Measurements from ENCODE around the gene SLC22A17. TPM values are rescaled to one million over a fixed set of nuclear protein-coding genes. Genes with fewer than 3 reads are reported as not detected.

The SLC22A17 gene
- total and polyA plus RNA-seq, 10 of the 15 experiments (the other 5 are each of a cell fraction or from before 2014, with no cell fraction given): not detected

DNA sequence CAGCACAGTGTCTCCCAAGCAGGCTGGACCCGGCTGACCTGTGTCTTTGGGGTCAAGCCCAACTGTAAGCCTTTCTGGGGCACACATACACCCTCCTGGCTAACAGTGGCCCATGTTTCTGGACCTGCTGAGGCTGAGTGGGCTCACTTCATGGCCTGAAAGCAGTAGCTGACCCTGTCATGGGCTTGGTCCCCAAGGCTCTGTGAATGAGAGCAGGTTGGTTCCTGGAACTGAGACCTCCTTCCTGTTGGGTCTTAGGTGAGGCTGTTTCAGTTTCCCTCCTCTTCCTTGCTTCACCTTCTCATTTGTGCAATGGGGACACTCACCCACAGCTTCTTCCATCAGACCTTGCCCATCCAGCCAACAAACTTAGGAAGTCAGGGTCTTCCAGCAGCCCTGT lies 19.2 kb upstream of the SLC22A17 start:
- no TSS peak for BruUV-seq (replicated peaks)
- H3K79me2 ChIP-seq (ENCODE audit: control insufficient read depth, insufficient read depth, low read length): no peaks in the 10 kb centered on the region
- H2AFZ ChIP-seq (ENCODE audit: control insufficient read depth, low read depth, low read length): no peak overlapping the region
- SMC1A ChIA-PET (ENCODE audit: uncharacterized antibody, unreplicated experiment): no interaction called here
- H3K27me3 ChIP-seq (replicated peaks in 1 of 2; ENCODE audit: control insufficient read depth in 2 of 2, insufficient read depth in 2 of 2, low read length in 1 of 2): peaks cover 0 to 2% of the 10 kb centered on the region in 2 experiments; a peak in 1 of 4 replicates
- intact Hi-C loops (cut with micrococcal nuclease; ENCODE audit: unreplicated experiment) (no loop called here), in situ Hi-C loops (cut with MboI) (no loop called here)
- no peak overlapping the region for H3K4me3 ChIP-seq
- RAD21 ChIA-PET (ENCODE audit: unreplicated experiment): no interaction called here
- FAIRE-seq (no peak), ATAC-seq (no peak), DNase-seq (ENCODE audit: low read depth, low spot score) (no peak)
- no peak overlapping the region for H3K4me2 ChIP-seq (ENCODE audit: control insufficient read depth, insufficient read depth)
- no peaks in the 10 kb centered on the region for H4K20me1 ChIP-seq (ENCODE audit: control insufficient read depth, insufficient read depth)
- H3K4me1 ChIP-seq (ENCODE audit: control insufficient read depth, insufficient read depth, low read length): no peaks in the 10 kb centered on the region
- no peaks in the 10 kb centered on the region for H3K9me3 ChIP-seq (replicated peaks; ENCODE audit: control insufficient read depth, insufficient read depth, low read length)
- H3K9ac ChIP-seq (ENCODE audit: control insufficient read depth, insufficient read depth, low read length): no peak overlapping the region
- POLR2A ChIA-PET: no interaction called here
- H3K36me3 ChIP-seq (ENCODE audit: control insufficient read depth in 2 of 2, insufficient read depth in 2 of 2, low read length in 1 of 2): no peaks in the 10 kb centered on the region
- H3K27ac ChIP-seq (ENCODE audit: control insufficient read depth, insufficient read depth): no peak overlapping the region
- no peak for TF ChIP-seq ZSCAN29 (IDR thresholded peaks at IDR 0.05)
- TF ChIP-seq, protein P1, sequence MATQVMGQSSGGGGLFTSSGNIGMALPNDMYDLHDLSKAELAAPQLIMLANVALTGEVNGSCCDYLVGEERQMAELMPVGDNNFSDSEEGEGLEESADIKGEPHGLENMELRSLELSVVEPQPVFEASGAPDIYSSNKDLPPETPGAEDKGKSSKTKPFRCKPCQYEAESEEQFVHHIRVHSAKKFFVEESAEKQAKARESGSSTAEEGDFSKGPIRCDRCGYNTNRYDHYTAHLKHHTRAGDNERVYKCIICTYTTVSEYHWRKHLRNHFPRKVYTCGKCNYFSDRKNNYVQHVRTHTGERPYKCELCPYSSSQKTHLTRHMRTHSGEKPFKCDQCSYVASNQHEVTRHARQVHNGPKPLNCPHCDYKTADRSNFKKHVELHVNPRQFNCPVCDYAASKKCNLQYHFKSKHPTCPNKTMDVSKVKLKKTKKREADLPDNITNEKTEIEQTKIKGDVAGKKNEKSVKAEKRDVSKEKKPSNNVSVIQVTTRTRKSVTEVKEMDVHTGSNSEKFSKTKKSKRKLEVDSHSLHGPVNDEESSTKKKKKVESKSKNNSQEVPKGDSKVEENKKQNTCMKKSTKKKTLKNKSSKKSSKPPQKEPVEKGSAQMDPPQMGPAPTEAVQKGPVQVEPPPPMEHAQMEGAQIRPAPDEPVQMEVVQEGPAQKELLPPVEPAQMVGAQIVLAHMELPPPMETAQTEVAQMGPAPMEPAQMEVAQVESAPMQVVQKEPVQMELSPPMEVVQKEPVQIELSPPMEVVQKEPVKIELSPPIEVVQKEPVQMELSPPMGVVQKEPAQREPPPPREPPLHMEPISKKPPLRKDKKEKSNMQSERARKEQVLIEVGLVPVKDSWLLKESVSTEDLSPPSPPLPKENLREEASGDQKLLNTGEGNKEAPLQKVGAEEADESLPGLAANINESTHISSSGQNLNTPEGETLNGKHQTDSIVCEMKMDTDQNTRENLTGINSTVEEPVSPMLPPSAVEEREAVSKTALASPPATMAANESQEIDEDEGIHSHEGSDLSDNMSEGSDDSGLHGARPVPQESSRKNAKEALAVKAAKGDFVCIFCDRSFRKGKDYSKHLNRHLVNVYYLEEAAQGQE (IDR thresholded peaks at IDR 0.05; ENCODE audit: low read depth, low read length): no peak
- TF ChIP-seq SMC3 (IDR thresholded peaks at IDR 0.05; ENCODE audit: borderline replicate concordance, low read length): no peak
- TF ChIP-seq CHD4 (IDR thresholded peaks at IDR 0.05): no peak
- no peak for TF ChIP-seq BRCA1 (IDR thresholded peaks at IDR 0.05; ENCODE audit: low read depth, low read length)
- no peak for TF ChIP-seq PAX5 (IDR thresholded peaks at IDR 0.05; ENCODE audit: borderline replicate concordance, low read depth, low read length)
- TF ChIP-seq ZNF24 (IDR thresholded peaks at IDR 0.05): no peak
- TF ChIP-seq, protein P2, sequence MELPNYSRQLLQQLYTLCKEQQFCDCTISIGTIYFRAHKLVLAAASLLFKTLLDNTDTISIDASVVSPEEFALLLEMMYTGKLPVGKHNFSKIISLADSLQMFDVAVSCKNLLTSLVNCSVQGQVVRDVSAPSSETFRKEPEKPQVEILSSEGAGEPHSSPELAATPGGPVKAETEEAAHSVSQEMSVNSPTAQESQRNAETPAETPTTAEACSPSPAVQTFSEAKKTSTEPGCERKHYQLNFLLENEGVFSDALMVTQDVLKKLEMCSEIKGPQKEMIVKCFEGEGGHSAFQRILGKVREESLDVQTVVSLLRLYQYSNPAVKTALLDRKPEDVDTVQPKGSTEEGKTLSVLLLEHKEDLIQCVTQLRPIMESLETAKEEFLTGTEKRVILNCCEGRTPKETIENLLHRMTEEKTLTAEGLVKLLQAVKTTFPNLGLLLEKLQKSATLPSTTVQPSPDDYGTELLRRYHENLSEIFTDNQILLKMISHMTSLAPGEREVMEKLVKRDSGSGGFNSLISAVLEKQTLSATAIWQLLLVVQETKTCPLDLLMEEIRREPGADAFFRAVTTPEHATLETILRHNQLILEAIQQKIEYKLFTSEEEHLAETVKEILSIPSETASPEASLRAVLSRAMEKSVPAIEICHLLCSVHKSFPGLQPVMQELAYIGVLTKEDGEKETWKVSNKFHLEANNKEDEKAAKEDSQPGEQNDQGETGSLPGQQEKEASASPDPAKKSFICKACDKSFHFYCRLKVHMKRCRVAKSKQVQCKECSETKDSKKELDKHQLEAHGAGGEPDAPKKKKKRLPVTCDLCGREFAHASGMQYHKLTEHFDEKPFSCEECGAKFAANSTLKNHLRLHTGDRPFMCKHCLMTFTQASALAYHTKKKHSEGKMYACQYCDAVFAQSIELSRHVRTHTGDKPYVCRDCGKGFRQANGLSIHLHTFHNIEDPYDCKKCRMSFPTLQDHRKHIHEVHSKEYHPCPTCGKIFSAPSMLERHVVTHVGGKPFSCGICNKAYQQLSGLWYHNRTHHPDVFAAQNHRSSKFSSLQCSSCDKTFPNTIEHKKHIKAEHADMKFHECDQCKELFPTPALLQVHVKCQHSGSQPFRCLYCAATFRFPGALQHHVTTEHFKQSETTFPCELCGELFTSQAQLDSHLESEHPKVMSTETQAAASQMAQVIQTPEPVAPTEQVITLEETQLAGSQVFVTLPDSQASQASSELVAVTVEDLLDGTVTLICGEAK (IDR thresholded peaks at IDR 0.05; ENCODE audit: borderline replicate concordance): no peak
- TF ChIP-seq, protein P3, sequence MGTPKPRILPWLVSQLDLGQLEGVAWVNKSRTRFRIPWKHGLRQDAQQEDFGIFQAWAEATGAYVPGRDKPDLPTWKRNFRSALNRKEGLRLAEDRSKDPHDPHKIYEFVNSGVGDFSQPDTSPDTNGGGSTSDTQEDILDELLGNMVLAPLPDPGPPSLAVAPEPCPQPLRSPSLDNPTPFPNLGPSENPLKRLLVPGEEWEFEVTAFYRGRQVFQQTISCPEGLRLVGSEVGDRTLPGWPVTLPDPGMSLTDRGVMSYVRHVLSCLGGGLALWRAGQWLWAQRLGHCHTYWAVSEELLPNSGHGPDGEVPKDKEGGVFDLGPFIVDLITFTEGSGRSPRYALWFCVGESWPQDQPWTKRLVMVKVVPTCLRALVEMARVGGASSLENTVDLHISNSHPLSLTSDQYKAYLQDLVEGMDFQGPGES (IDR thresholded peaks at IDR 0.05): no peak
- no peak for TF ChIP-seq EP300 (IDR thresholded peaks at IDR 0.05; ENCODE audit: borderline replicate concordance in 1 of 2, control insufficient read depth in 1 of 2, low read depth in 2 of 2, low read length in 2 of 2)
- WGBS (ENCODE audit: insufficient coverage, insufficient replicate concordance, low lambda C conversion rate, missing lambda C conversion rate): 0% methylated on average over 1 of the region's 1 CpG
- CTCF ChIA-PET: no interaction called here
